Cardiac septum (tissue), 1 donor: Measurements from ENCODE around the gene LIG3. TPM values are rescaled to one million over a fixed set of nuclear protein-coding genes. Genes with fewer than 3 reads are reported as not detected.
A peak's percentile ranks its signal among the peaks of the same experiment; 100 is the strongest.
"Not testable (repeated sequence)": the region's sequence is repeated elsewhere in the genome, so short reads cannot be mapped to it uniquely, and the experiment has no call there.

Experiments used
- DNase-seq: peaks from one replicate; pipeline ENCODE4 v3.0.0-alpha.2; 2020; ENCODE audit warnings: low spot score
- intact Hi-C: fragments of 100-400 bp; cut with DNase I; formaldehyde crosslinking; loops from one replicate; pipeline ENCODE4 v1.14.0; 2022
- long read RNA-seq: library from polyadenylated mRNA; unstranded; transcript quantifications from one replicate; pipeline ENCODE4 v2.0.0, GENCODE V29; 2021
- total RNA-seq: library from RNA; stranded (reverse); fragmentation: NEBNext Ultra II Directional; extraction: Animal tissue kit (Norgen Biotek cat#: 25700); gene quantifications from one replicate; pipeline ENCODE4 v1.2.1, GENCODE V29; 2021
- donor health status: DM: no; HTN: no; CAD: no.

The LIG3 gene
- total RNA-seq = 20.1 TPM
- long read RNA-seq, full-length matches to known transcripts = 10 of 20 reads
- long read RNA-seq, partial matches to known transcripts = 2 of 20 reads
- long read RNA-seq, other reads (novel, unspliced or antisense) = 8 of 20 reads

GRCh38 chr17:34980353-34980680, at the start of gene LIG3:
Gene LIG3 (plus strand): TSS chr17:34980512. CDS start chr17:34983006, 2,494 bp downstream.
- intact Hi-C loops = loop anchor here (1.0 to 5.0 kb wide), 2 partner anchors 19 to 538 kb away; partner anchors contain the start of genes CCT6B and ZNF830
- peak; percentile 97 for DNase-seq

- DNase-seq, intact Hi-C loops: not testable (repeated sequence)
These were observed 29.5 kb upstream of the LIG3 start for GRCh38 chr17:34950780-34951179.

GRCh38 chr17:34958438-34958837, 21.9 kb upstream of the LIG3 start:
- no peak for DNase-seq
- intact Hi-C loops = no loop called here

GRCh38 chr17:34961093-34961911, 19.0 kb upstream of the LIG3 start, which contains the start of the genes CCT6B and ZNF830:
Gene CCT6B (minus strand): TSS chr17:34961460. CDS start chr17:34961393, 67 bp downstream.
Gene ZNF830 (plus strand): TSS chr17:34961540. CDS start chr17:34961567, 27 bp downstream.
- intact Hi-C loops = loop anchor here (1.0 kb wide), 1 partner anchor 19 kb away; the partner anchor contains the start of gene LIG3
- peak; percentile 97 for DNase-seq

GRCh38 chr17:34974179-34974578, 6.1 kb upstream of the LIG3 start:
- intact Hi-C loops = no loop called here
- DNase-seq = no peak

GRCh38 chr17:34974794-34975785, 5.2 kb upstream of the LIG3 start:
- intact Hi-C loops = no loop called here
- DNase-seq = no peak

GRCh38 chr17:34979153-34979552, 1.2 kb upstream of the LIG3 start:
- no peak for DNase-seq
- intact Hi-C loops = no loop called here

- intact Hi-C loops = loop anchor here (1.0 to 5.0 kb wide), 2 partner anchors 18 to 538 kb away; partner anchors contain the start of genes CCT6B and ZNF830
These were observed 511 bp upstream of the LIG3 start for GRCh38 chr17:34979650-34980352.

GRCh38 chr17:34980681-34981537, 597 bp downstream of the LIG3 start:
- intact Hi-C loops = loop anchor here (1.0 to 5.0 kb wide), 2 partner anchors 20 to 539 kb away; partner anchors contain the start of genes CCT6B and ZNF830
- peak; percentile 92 for DNase-seq

More at GRCh38 chr17:34979650-34980352, 511 bp upstream of the LIG3 start:
- no peak for DNase-seq

GRCh38 chr17:34981538-34982241, 1.4 kb downstream of the LIG3 start:
- DNase-seq = no peak
- intact Hi-C loops = loop anchor here (5.0 kb wide), 1 partner anchor 539 kb away; no protein-coding TSS in a partner anchor

GRCh38 chr17:34987232-34987631, 6.9 kb downstream of the LIG3 start:
- intact Hi-C loops = loop anchor here (5.0 kb wide), 1 partner anchor 560 kb away; no protein-coding TSS in a partner anchor
- no peak for DNase-seq

GRCh38 chr17:34988644-34989043, 8.3 kb downstream of the LIG3 start:
- intact Hi-C loops = loop anchor here (5.0 kb wide), 1 partner anchor 561 kb away; no protein-coding TSS in a partner anchor
- no peak for DNase-seq

- intact Hi-C loops = loop anchor here (5.0 kb wide), 1 partner anchor 562 kb away; no protein-coding TSS in a partner anchor
- DNase-seq = no peak
These were observed 9.2 kb downstream of the LIG3 start for GRCh38 chr17:34989473-34989872.

- intact Hi-C loops = no loop called here
These were observed 10.6 kb downstream of the LIG3 start for GRCh38 chr17:34990921-34991365.

GRCh38 chr17:34991606-34992005, 11.3 kb downstream of the LIG3 start:
- intact Hi-C loops = no loop called here
- DNase-seq = no peak

More at GRCh38 chr17:34990921-34991365, 10.6 kb downstream of the LIG3 start:
- DNase-seq = no peak

- no peak for DNase-seq
- intact Hi-C loops = no loop called here
These were observed 12.7 kb downstream of the LIG3 start for GRCh38 chr17:34993031-34993430.
